H9 (cell line): Measurements from ENCODE around the gene RGR. TPM values are rescaled to one million over a fixed set of nuclear protein-coding genes. Genes with fewer than 3 reads are reported as not detected.

ENCODE experiments used
- DNase-seq: peaks from one replicate; pipeline ENCODE4 v3.0.0-alpha.2; 2017
- H2AFZ ChIP-seq: one replicate; pipeline ENCODE4 v1.6.1; 2013; ENCODE audit warnings: mild to moderate bottlenecking, low read length, control low read depth, moderate library complexity
- H2AK5ac ChIP-seq: 2 replicates; pipeline ENCODE4 v1.6.1; 2013; ENCODE audit warnings: low read length, control low read depth, mixed read lengths; ENCODE audit not compliant: insufficient read length
- H2BK120ac ChIP-seq: one replicate; pipeline ENCODE4 v1.6.1; 2013; ENCODE audit warnings: low read depth, mild to moderate bottlenecking, low read length, control low read depth, inconsistent platforms; ENCODE audit not compliant: poor library complexity, severe bottlenecking
- H2BK12ac ChIP-seq: 2 replicates; pipeline ENCODE4 v1.6.1; 2013; ENCODE audit warnings: low read length, control low read depth, mixed read lengths, low read depth; ENCODE audit not compliant: insufficient read length
- H2BK15ac ChIP-seq: 2 replicates; pipeline ENCODE4 v1.6.1; 2013; ENCODE audit warnings: low read depth, low read length, control low read depth
- H2BK20ac ChIP-seq: one replicate; pipeline ENCODE4 v1.6.1; 2013; ENCODE audit warnings: low read depth, mild to moderate bottlenecking, low read length, control low read depth, inconsistent platforms; ENCODE audit not compliant: poor library complexity, severe bottlenecking
- H2BK5ac ChIP-seq: 2 replicates; pipeline ENCODE4 v1.6.1; 2013; ENCODE audit warnings: low read length, control low read depth, mixed read lengths; ENCODE audit not compliant: insufficient read length
- H3K14ac ChIP-seq: 2 replicates; pipeline ENCODE4 v1.6.1; 2013; ENCODE audit warnings: low read length, control low read depth; ENCODE audit not compliant: insufficient read depth
- H3K18ac ChIP-seq: 2 replicates; pipeline ENCODE4 v1.6.1; 2013; ENCODE audit warnings: low read depth, mild to moderate bottlenecking, mixed read lengths, low read length, control low read depth; ENCODE audit not compliant: insufficient read length
- H3K23ac ChIP-seq: 2 replicates; pipeline ENCODE4 v1.6.1; 2013; ENCODE audit warnings: low read length, control low read depth, mixed read lengths, low read depth; ENCODE audit not compliant: insufficient read length
- H3K23me2 ChIP-seq: 2 replicates; pipeline ENCODE4 v1.6.1; 2013; ENCODE audit warnings: low read depth, mild to moderate bottlenecking, mixed read lengths, low read length, control low read depth; ENCODE audit not compliant: insufficient read length, poor library complexity, severe bottlenecking
- H3K27ac ChIP-seq: 2 replicates; pipeline ENCODE4 v1.5.1; 2013; ENCODE audit warnings: low read length, control low read depth, mixed read lengths, low read depth; ENCODE audit not compliant: insufficient read length
- H3K27me3 ChIP-seq: 2 replicates; pipeline ENCODE4 v1.6.1; 2013; ENCODE audit warnings: low read length, control low read depth, inconsistent platforms; ENCODE audit not compliant: insufficient read depth
- H3K4ac ChIP-seq: 2 replicates; pipeline ENCODE4 v1.6.1; 2013; ENCODE audit warnings: low read depth, mild to moderate bottlenecking, control low read depth, inconsistent platforms, low read length, moderate library complexity
- H3K4me1 ChIP-seq: 2 replicates; pipeline ENCODE4 v1.6.1; 2013; ENCODE audit warnings: low read length, control low read depth, inconsistent platforms; ENCODE audit not compliant: insufficient read depth
- H3K4me2 ChIP-seq: 2 replicates; pipeline ENCODE4 v1.6.1; 2013; ENCODE audit warnings: low read length, control low read depth, mixed read lengths; ENCODE audit not compliant: insufficient read length, insufficient read depth
- H3K56ac ChIP-seq: 2 replicates; pipeline ENCODE4 v1.6.1; 2013; ENCODE audit warnings: low read depth, mild to moderate bottlenecking, mixed read lengths, low read length, control low read depth; ENCODE audit not compliant: insufficient read length
- H3K79me1 ChIP-seq: 2 replicates; pipeline ENCODE4 v1.6.1; 2013; ENCODE audit warnings: low read depth, mild to moderate bottlenecking, moderate library complexity, low read length, control low read depth, inconsistent platforms; ENCODE audit not compliant: insufficient read depth, poor library complexity, severe bottlenecking
- H3K79me2 ChIP-seq: 2 replicates; pipeline ENCODE4 v1.6.1; 2013; ENCODE audit warnings: low read length, control low read depth, inconsistent platforms; ENCODE audit not compliant: insufficient read depth
- H3K9ac ChIP-seq: 2 replicates; pipeline ENCODE4 v1.6.1; 2013; ENCODE audit warnings: low read length, control low read depth, mixed read lengths; ENCODE audit not compliant: insufficient read length; ENCODE audit errors: extremely low read depth
- H3K9me3 ChIP-seq: one replicate; pipeline ENCODE4 v1.6.1; 2013; ENCODE audit warnings: low read depth, low read length, inconsistent platforms; ENCODE audit not compliant: control insufficient read depth
- H3T11ph ChIP-seq: one replicate; pipeline ENCODE4 v1.6.1; 2013; ENCODE audit warnings: mild to moderate bottlenecking, low read length, control low read depth, inconsistent platforms
- H4K20me1 ChIP-seq: one replicate; pipeline ENCODE4 v1.6.1; 2013; ENCODE audit not compliant: control insufficient read depth, insufficient read length, insufficient read depth
- H4K5ac ChIP-seq: 2 replicates; pipeline ENCODE4 v1.6.1; 2013; ENCODE audit warnings: low read depth, mild to moderate bottlenecking, mixed read lengths, low read length, control low read depth; ENCODE audit not compliant: insufficient read length
- H4K8ac ChIP-seq: replicated peaks from 2 replicates; pipeline ENCODE4 v1.6.1; 2013; ENCODE audit warnings: low read length, control low read depth, mixed read lengths, low read depth; ENCODE audit not compliant: insufficient read length
- H4K91ac ChIP-seq: 2 replicates; pipeline ENCODE4 v1.6.1; 2013; ENCODE audit warnings: low read depth, mild to moderate bottlenecking, moderate library complexity, mixed read lengths, low read length, control low read depth; ENCODE audit not compliant: insufficient read length
- H3K27ac Mint-ChIP-seq, 3 experiments: 2 replicates in 2 of 3; 3 replicates in 1 of 3; pipeline ENCODE4 v1.8.0; 2020 to 2021; ENCODE audit warnings: mixed read lengths in 3 of 3, mild to moderate bottlenecking in 1 of 3, moderate library complexity in 1 of 3
- H3K27me3 Mint-ChIP-seq: 2 replicates; pipeline ENCODE4 v1.8.0; 2021; ENCODE audit warnings: low read depth, mild to moderate bottlenecking, moderate library complexity, mixed read lengths
- H3K36me3 Mint-ChIP-seq, 3 experiments: 2 replicates in 2 of 3; 3 replicates in 1 of 3; pipeline ENCODE4 v1.8.0; 2020 to 2021; ENCODE audit warnings: low read depth in 3 of 3, mixed read lengths in 3 of 3; ENCODE audit not compliant: insufficient read depth in 1 of 3
- H3K4me1 Mint-ChIP-seq, 2 experiments: 2 replicates each; pipeline ENCODE4 v1.8.0; 2020; ENCODE audit warnings: mixed read lengths in 2 of 2
- H3K4me3 Mint-ChIP-seq, 2 experiments: 2 replicates in 1 of 2; 3 replicates in 1 of 2; pipeline ENCODE4 v1.8.0; 2020 to 2021; ENCODE audit warnings: mild to moderate bottlenecking in 2 of 2, mixed read lengths in 2 of 2, moderate library complexity in 1 of 2
- H3K9me3 Mint-ChIP-seq, 2 experiments: 2 replicates in 1 of 2; 3 replicates in 1 of 2; pipeline ENCODE4 v1.8.0; 2020; ENCODE audit warnings: mild to moderate bottlenecking in 2 of 2, mixed read lengths in 2 of 2, moderate library complexity in 1 of 2
- CTCF ChIP-seq: fragments of 200-600 bp; sonication (generic); conservative IDR thresholded peaks from 3 replicates; pipeline ENCODE4 v1.8.0; 2021; ENCODE audit warnings: antibody characterized with exemption, mild to moderate bottlenecking
- WGBS: extraction: QIAGEN DNeasy Blood & Tissue Kit; methylation state at CpG from one replicate; pipeline ENCODE4 v1.1.7; 2013; ENCODE audit warnings: missing lambda C conversion rate, low lambda C conversion rate, mixed read lengths; ENCODE audit not compliant: insufficient read length; ENCODE audit errors: extremely low coverage; 5-methylcytosine and 5-hydroxymethylcytosine counted together
- total RNA-seq: library from RNA; stranded (reverse); gene quantifications from 2 replicates; pipeline ENCODE4 v1.2.1, GENCODE V29; 2021

RGR gene
- total RNA-seq, 1 experiment from 2014 or later, result not detected

GRCh38 chr10:84235096-84235495 is 9.8 kb upstream of the RGR start:
- no CpG with 5 or more reads among the region's 4 CpGs for WGBS
- Histone ChIP-seq H3K23ac (no peak overlapping the region), H2BK120ac (no peak overlapping the region), H4K8ac (no peak overlapping the region), H3T11ph (no peak overlapping the region), H2AK5ac (no peak overlapping the region), H3K18ac (no peak overlapping the region), H3K27ac (no peak overlapping the region), H4K20me1 (no peaks in the 10 kb centered on the region), H2BK20ac (no peak overlapping the region), H3K27me3 (peaks cover 3% of the 10 kb centered on the region; the same call in 1 of the 2 replicates), H3K4me2 (no peak overlapping the region), H3K4me1 (no peaks in the 10 kb centered on the region), H3K9me3 (no peaks in the 10 kb centered on the region), H3K14ac (no peak overlapping the region), H2BK15ac (no peak overlapping the region), H3K79me1 (no peaks in the 10 kb centered on the region), H4K91ac (no peak overlapping the region), H2BK5ac (no peak overlapping the region), H3K9ac (no peak overlapping the region), H3K79me2 (no peaks in the 10 kb centered on the region), H2AFZ (no peak overlapping the region), H3K56ac (no peak overlapping the region), H3K23me2 (no peaks in the 10 kb centered on the region), H2BK12ac (no peak overlapping the region), H4K5ac (no peak overlapping the region), H3K4ac (no peak overlapping the region)
- Mint-ChIP-seq H3K36me3 (no peaks in the 10 kb centered on the region), H3K4me3 (no peak overlapping the region), H3K27ac (no peak overlapping the region), H3K9me3 (no peaks in the 10 kb centered on the region), H3K4me1 (peaks cover 4% of the 10 kb centered on the region in 2 experiments; a peak in 3 of 4 replicates), H3K27me3 (peaks cover 41% of the 10 kb centered on the region)
- DNase-seq, result no peak
- TF ChIP-seq CTCF, result no peak
